Neural progenitor cell (in vitro differentiated cells): ENCODE measurements around the gene SEMA5B. TPM values are rescaled to one million over a fixed set of nuclear protein-coding genes. Genes with fewer than 3 reads are reported as not detected.

ENCODE experiments used
- DNase-seq: peaks from one replicate; pipeline ENCODE4 v3.0.0-alpha.2; 2016; ENCODE audit warnings: low spot score
- H2AFZ ChIP-seq: fragments of 200-600 bp; sonication (generic); replicated peaks from 2 replicates; pipeline ENCODE4 v1.6.1; 2016; ENCODE audit warnings: antibody characterized with exemption
- H3F3A ChIP-seq: fragments of 200-600 bp; sonication (generic); 2 replicates; pipeline ENCODE4 v1.6.1; 2016; ENCODE audit warnings: antibody characterized with exemption, low read depth
- H3K27ac ChIP-seq: fragments of 200-600 bp; sonication (generic); 2 replicates; pipeline ENCODE4 v1.5.1; 2016; ENCODE audit warnings: mild to moderate bottlenecking
- H3K27me3 ChIP-seq: fragments of 200-600 bp; sonication (generic); 2 replicates; pipeline ENCODE4 v1.6.1; 2016; ENCODE audit warnings: mild to moderate bottlenecking, moderate library complexity
- H3K36me3 ChIP-seq: fragments of 200-600 bp; sonication (generic); 2 replicates; pipeline ENCODE4 v1.5.1; 2016
- H3K4me1 ChIP-seq: fragments of 200-600 bp; sonication (generic); 2 replicates; pipeline ENCODE4 v1.6.1; 2016; ENCODE audit warnings: mixed run types
- H3K4me2 ChIP-seq: fragments of 200-600 bp; sonication (generic); 2 replicates; pipeline ENCODE4 v1.6.1; 2016
- H3K4me3 ChIP-seq: fragments of 200-600 bp; sonication (generic); 2 replicates; pipeline ENCODE4 v1.5.1; 2016
- H3K79me2 ChIP-seq: fragments of 200-600 bp; sonication (generic); 2 replicates; pipeline ENCODE4 v1.6.1; 2016; ENCODE audit warnings: low read depth
- H3K9ac ChIP-seq: fragments of 200-600 bp; sonication (generic); 2 replicates; pipeline ENCODE4 v1.6.1; 2016
- H3K9me3 ChIP-seq: fragments of 200-600 bp; sonication (generic); 2 replicates; pipeline ENCODE4 v1.5.1; 2016; ENCODE audit warnings: low read depth
- H4K20me1 ChIP-seq: fragments of 200-600 bp; sonication (generic); 2 replicates; pipeline ENCODE4 v1.6.1; 2016; ENCODE audit warnings: low read depth
- H3K27ac Mint-ChIP-seq: 3 replicates; pipeline ENCODE4 v1.8.0; 2021; ENCODE audit warnings: mixed read lengths
- H3K27me3 Mint-ChIP-seq: 2 replicates; pipeline ENCODE4 v1.8.0; 2022; ENCODE audit warnings: low read depth, mild to moderate bottlenecking, inconsistent platforms, moderate library complexity, mixed read lengths; ENCODE audit not compliant: insufficient read depth
- H3K36me3 Mint-ChIP-seq: 3 replicates; pipeline ENCODE4 v1.8.0; 2021; ENCODE audit warnings: mixed read lengths
- H3K4me1 Mint-ChIP-seq: 3 replicates; pipeline ENCODE4 v1.8.0; 2021; ENCODE audit warnings: mixed read lengths
- H3K4me3 Mint-ChIP-seq: 3 replicates; pipeline ENCODE4 v1.8.0; 2021; ENCODE audit warnings: mild to moderate bottlenecking, moderate library complexity, mixed read lengths
- H3K9me3 Mint-ChIP-seq: 3 replicates; pipeline ENCODE4 v1.8.0; 2020; ENCODE audit warnings: mixed read lengths
- EZH2 ChIP-seq: fragments of 200-600 bp; sonication (generic); IDR thresholded peaks from 2 replicates; pipeline ENCODE4 v1.6.1; 2017; ENCODE audit warnings: antibody characterized with exemption, mild to moderate bottlenecking, moderate library complexity
- EZH2phosphoT487 ChIP-seq: fragments of 200-600 bp; sonication (generic); IDR thresholded peaks from 2 replicates; pipeline ENCODE4 v1.6.1; 2017; ENCODE audit warnings: antibody characterized with exemption
- total RNA-seq: library from RNA; depleted of rRNA; stranded (reverse); fragments of >200 nt; gene quantifications from 2 replicates; pipeline ENCODE4 v1.2.3, GENCODE V29; 2015; ENCODE audit warnings: low replicate concordance
- TF ChIP-seq, protein P1 (sequence below): fragments of 200-600 bp; sonication (generic); IDR thresholded peaks from 2 replicates; pipeline ENCODE4 v1.5.1; 2017; ENCODE audit warnings: antibody characterized with exemption, mild to moderate bottlenecking

SEMA5B gene
- total RNA-seq, 1 donor from 2014 or later: 10.1 TPM

DNA sequence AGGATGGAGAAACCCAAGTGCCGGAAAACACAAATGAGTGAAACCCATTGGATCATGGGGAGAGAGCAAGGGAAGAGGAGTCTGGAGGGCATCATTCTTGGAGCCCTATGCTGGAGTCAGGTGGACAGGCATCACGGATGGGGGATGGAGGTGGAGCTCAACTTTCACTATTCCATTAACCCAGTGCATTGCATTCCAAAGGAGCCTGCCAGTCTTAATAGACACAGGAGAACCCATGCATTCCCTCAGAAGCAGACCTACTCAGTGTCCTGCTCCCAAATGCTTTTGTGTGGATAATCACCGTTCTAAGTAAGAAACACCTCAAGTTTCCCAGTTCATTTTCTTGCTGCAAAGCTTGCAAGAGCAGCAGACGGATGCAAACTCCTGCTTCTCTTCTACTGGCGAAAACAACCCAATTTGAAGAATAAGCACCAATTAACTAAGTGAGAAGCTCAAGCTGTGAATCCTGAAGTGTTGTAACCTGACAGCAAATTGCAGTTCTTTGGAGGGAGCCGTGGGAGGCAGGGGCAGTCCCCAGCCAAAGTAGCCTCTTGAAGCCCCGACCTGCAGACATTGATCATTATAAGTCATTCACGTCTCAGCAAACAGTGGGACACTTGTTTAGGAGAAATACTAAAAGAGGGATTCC, 25.3 kb downstream of the SEMA5B start:
- Mint-ChIP-seq H3K4me3 (no peak overlapping the region), H3K36me3 (peaks cover 7% of the 10 kb centered on the region), H3K4me1 (peaks cover 61% of the 10 kb centered on the region), H3K9me3 (no peaks in the 10 kb centered on the region), H3K27me3 (peaks cover 9% of the 10 kb centered on the region), H3K27ac (no peak overlapping the region)
- H3K9ac ChIP-seq: no peak overlapping the region
- H3K36me3 ChIP-seq: no peaks in the 10 kb centered on the region
- H3K27me3 ChIP-seq: no peaks in the 10 kb centered on the region
- DNase-seq: peak; percentile 53
- H3K4me1 ChIP-seq: peaks cover 79% of the 10 kb centered on the region
- H3F3A ChIP-seq: peaks cover 30% of the 10 kb centered on the region
- no peak overlapping the region for H3K4me3 ChIP-seq
- peaks cover 7% of the 10 kb centered on the region for H3K79me2 ChIP-seq
- peaks cover 38% of the 10 kb centered on the region for H4K20me1 ChIP-seq
- TF ChIP-seq EZH2: no peak
- no peak for TF ChIP-seq EZH2phosphoT487
- TF ChIP-seq, protein P1, sequence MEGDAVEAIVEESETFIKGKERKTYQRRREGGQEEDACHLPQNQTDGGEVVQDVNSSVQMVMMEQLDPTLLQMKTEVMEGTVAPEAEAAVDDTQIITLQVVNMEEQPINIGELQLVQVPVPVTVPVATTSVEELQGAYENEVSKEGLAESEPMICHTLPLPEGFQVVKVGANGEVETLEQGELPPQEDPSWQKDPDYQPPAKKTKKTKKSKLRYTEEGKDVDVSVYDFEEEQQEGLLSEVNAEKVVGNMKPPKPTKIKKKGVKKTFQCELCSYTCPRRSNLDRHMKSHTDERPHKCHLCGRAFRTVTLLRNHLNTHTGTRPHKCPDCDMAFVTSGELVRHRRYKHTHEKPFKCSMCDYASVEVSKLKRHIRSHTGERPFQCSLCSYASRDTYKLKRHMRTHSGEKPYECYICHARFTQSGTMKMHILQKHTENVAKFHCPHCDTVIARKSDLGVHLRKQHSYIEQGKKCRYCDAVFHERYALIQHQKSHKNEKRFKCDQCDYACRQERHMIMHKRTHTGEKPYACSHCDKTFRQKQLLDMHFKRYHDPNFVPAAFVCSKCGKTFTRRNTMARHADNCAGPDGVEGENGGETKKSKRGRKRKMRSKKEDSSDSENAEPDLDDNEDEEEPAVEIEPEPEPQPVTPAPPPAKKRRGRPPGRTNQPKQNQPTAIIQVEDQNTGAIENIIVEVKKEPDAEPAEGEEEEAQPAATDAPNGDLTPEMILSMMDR: no peak
- no peak overlapping the region for H2AFZ ChIP-seq
- H3K27ac ChIP-seq: peak overlapping the region; percentile 88
- peak overlapping the region; percentile 44 for H3K4me2 ChIP-seq
- H3K9me3 ChIP-seq: no peaks in the 10 kb centered on the region

GRCh38 chr3:122998856-122999255, 28.7 kb downstream of the SEMA5B start:
- Mint-ChIP-seq H3K27me3 (peaks cover 9% of the 10 kb centered on the region), H3K9me3 (no peaks in the 10 kb centered on the region), H3K4me1 (peaks cover 62% of the 10 kb centered on the region), H3K36me3 (peaks cover 7% of the 10 kb centered on the region), H3K27ac (no peak overlapping the region), H3K4me3 (no peak overlapping the region)
- Histone ChIP-seq H3K9me3 (no peaks in the 10 kb centered on the region), H3K27ac (no peak overlapping the region), H3K36me3 (no peaks in the 10 kb centered on the region), H2AFZ (no peak overlapping the region), H3F3A (peaks cover 22% of the 10 kb centered on the region), H3K4me1 (peaks cover 66% of the 10 kb centered on the region), H3K4me2 (peak overlapping the region; percentile 24), H3K9ac (no peak overlapping the region), H3K27me3 (no peaks in the 10 kb centered on the region), H3K4me3 (no peak overlapping the region), H3K79me2 (peaks cover 7% of the 10 kb centered on the region), H4K20me1 (peaks cover 19% of the 10 kb centered on the region)
- no peak for DNase-seq
- no peak for TF ChIP-seq EZH2phosphoT487
- TF ChIP-seq, protein P1: no peak
- no peak for TF ChIP-seq EZH2

GRCh38 chr3:122998206-122998605, 29.4 kb downstream of the SEMA5B start:
- Histone ChIP-seq H4K20me1 (peaks cover 18% of the 10 kb centered on the region), H3F3A (peaks cover 23% of the 10 kb centered on the region), H3K9me3 (no peaks in the 10 kb centered on the region), H3K4me1 (peaks cover 67% of the 10 kb centered on the region), H2AFZ (no peak overlapping the region), H3K79me2 (peaks cover 7% of the 10 kb centered on the region), H3K9ac (no peak overlapping the region), H3K4me3 (no peak overlapping the region), H3K27me3 (no peaks in the 10 kb centered on the region), H3K4me2 (peak overlapping the region; percentile 24), H3K27ac (no peak overlapping the region), H3K36me3 (no peaks in the 10 kb centered on the region)
- H3K4me1 Mint-ChIP-seq: peaks cover 65% of the 10 kb centered on the region
- H3K27me3 Mint-ChIP-seq: peaks cover 8% of the 10 kb centered on the region
- no peak overlapping the region for H3K27ac Mint-ChIP-seq
- DNase-seq: no peak
- H3K36me3 Mint-ChIP-seq: peaks cover 7% of the 10 kb centered on the region
- H3K9me3 Mint-ChIP-seq: no peaks in the 10 kb centered on the region
- no peak for TF ChIP-seq EZH2
- TF ChIP-seq, protein P1: no peak
- TF ChIP-seq EZH2phosphoT487: no peak
- H3K4me3 Mint-ChIP-seq: no peak overlapping the region
